T1000 (cell line): ENCODE measurements around the gene CYGB.

Experiments used
- DNase-seq: peaks from one replicate; lab custom pipeline; 2025; ENCODE audit warnings: mixed read lengths; lab: John Stamatoyannopoulos, UW

Gene CYGB

DNA sequence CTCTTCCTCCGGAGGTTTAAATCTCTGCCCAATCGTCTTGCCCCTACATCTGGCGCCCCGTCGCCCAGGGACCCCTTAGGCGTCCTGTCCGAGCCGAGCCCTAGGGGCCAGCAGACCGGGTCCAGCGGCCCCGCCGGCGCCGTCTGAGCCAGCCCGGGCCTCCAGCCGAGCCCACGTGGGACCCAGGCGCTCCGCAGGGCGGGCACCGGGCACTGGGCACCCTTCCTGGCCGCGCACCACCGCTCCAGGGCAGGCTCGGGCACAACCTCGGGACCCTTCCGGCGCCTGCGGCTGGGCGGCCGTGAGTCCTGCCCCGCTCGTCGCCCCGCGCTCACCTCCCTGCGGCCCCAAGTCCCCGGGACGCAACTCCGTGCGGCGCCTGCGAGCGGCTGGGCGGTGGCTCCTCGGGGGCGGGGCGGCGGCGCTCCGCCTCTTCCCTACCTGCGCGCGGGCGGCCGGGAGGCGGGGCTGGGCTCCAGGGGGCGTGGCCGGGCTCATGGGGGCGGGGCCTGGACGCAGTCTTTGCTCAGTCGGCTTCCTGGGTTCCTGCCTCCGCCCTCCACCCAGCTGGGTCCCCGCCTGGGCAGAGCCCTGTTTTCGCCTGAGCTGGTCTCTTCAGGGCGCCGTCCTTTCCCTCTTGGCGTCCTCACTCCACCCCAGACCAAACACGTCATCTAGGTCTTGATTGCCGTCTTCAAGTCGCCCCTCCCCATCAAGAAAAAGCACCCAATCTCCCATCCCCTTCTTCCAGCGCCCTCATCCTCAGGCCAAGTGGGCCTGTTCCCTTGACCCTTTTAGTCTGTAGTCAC lies 36.3 kb downstream of the CYGB start, which contains the start of gene RHBDF2:
RHBDF2 (minus strand) TSS at position 406 of the 809 bp plus-strand sequence. CDS start 19,899 bp downstream, outside the sequence.
- peak; percentile 23 for DNase-seq

DNA sequence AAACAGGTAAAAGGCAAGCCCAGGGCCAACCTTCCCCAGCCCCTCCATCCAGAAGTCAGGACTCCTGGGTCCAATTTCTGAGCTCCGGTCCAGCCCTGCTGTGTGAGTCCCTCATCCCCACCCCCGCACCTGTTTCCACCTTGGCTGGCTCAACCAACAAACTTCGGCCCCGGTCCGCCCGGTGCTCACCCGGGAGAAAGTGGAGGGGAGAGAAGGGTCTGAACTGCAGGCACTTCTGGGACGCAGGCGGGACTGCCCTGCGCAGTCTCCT lies 36.8 kb downstream of the CYGB start:
- no peak for DNase-seq

DNA sequence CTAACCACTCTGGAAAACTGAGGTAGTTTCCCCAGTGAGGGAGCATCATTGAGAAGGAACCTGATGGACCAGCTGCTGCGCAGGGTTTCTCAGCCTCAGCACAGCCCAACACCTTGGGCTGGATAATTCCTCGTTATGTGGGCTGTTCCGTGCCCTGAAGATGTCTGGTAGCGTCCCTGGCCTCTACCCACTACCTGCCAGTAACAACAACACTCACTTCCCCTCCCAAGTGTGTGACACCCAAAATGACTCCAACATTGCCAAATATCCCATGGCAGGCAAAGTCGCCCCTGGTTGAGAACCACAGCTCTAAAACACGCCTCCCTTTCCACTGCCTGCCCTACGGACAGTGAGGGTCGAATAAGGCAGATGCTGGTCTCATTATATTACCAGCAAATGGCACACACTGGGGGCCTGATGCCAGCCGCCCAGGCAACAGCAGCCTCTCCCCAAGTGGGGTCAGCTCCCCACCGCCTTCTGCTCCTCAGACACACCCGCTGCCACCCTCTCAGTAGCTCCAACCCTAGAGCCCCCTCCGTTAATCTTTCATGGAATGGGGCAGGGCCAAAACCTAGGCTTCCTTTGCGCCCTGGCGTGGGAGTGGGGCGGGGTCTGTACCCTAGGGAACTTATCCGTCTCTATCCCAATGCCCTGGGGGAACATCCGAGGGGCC lies 37.3 kb downstream of the CYGB start:
- no peak for DNase-seq

DNA sequence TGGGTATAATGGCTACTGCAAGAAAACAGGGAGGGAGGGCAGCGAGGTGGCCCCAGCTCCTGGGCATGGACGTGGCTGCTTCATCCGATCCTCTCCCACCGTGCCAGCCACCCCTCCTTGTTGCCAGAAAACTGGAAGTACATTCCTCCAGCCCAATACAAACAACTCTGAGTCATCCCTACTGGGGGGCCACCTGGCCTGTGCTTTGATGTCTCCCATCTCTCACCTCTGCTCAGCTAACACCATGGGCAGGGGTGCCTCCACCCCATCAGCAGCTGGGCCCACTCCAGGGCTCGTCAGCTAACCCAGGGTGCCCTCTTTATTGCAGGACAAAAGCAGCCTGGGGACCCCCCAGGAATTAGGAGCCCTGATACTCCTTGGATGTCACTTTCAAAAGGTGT lies 38.2 kb downstream of the CYGB start:
- no peak for DNase-seq

DNA sequence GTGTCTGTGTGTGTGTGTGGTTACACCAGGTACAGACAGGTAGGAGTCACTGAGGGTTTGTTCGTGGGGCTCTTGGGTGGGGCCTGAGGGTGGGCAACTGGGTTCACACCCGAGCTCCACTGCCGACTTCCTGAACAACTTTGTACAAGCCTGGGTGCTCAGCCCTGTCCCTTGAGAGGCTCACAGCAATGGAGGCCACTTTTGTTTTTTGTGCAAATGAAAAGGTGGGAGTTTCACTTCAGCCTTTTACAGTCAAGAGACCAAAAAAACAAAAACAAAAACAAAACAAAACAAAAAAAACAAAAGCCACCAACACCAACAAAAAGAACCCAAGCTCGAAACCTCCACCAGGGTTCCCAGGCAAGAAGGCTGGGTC lies 38.6 kb downstream of the CYGB start:
- no peak for DNase-seq

DNA sequence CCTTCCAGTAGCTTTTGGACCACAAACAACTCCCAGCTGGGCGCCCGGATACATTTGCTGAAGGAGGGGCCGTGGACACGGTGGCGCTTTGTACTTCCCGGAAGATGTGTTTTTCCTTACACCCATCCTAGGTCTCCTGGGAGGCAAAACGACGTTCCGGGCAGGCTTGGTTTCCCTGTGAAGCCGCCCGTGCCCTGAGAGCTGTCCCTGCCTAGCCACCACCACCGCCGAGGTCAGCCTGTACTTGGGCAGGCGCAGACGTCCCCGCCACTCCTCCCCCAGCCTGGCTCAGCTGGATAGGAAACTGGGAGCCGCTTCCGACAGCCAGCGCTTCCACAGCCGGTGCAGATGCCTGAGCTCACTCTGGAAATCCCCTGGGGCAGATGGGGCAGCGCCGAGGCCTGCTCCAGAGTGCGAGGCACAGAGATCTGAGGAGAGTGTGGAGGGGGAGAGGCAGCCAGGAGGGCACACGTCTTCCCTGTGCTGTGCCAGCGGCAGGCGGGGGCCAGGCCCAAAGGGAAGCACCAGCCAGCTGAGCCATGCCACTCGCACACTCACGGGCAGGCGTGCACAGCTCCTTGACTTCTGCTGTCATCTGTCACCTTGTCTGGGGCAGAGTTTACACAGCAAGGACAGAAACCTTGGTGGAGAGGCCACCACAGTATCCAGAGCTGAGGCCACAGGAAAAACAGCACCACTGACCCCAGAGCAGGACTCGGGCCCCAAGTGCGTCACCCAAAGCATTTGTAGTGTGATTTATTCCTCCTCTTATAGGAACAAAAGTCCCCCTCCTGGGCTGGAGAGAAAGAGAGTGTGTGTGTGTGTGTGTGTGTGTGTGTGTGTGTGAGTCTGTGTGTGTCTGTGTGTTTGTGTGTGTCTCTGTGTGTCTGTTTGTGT lies 39.3 kb downstream of the CYGB start:
- peak; percentile 76 for DNase-seq

DNA sequence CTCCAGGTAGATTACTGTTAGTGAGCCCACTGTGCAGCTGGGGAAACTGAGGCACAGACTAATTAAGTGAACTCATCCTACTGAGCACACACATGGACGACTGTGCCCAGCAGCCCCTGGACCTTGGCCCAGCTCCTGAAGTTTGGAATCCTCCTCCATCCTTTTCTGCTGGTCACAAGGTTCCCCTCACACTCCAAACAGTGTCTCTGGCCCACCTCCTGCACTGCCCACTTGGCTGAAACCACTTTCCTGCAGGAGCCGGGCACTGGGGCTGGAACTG lies 39.9 kb downstream of the CYGB start:
- no peak for DNase-seq

DNA sequence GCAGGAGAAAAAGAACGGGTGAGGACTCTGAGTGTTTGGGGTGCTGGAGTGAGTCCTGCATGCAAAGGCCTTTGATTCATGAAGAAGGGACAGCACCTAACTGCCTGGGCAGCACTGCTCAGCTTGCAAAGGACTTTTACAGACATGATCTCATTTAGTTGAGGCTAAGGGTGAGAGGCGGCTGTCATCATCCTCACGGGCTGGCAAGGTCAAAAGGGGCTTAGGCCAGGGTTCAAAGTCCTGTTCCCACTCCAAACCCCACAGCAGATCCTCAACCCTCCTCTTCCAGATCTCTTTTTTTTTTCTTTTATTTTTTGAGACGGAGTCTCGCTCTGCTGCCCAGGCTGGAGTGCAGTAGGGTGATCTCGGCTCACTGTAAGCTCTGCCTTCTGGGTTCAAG lies 41.0 kb downstream of the CYGB start:
- no peak for DNase-seq

DNA sequence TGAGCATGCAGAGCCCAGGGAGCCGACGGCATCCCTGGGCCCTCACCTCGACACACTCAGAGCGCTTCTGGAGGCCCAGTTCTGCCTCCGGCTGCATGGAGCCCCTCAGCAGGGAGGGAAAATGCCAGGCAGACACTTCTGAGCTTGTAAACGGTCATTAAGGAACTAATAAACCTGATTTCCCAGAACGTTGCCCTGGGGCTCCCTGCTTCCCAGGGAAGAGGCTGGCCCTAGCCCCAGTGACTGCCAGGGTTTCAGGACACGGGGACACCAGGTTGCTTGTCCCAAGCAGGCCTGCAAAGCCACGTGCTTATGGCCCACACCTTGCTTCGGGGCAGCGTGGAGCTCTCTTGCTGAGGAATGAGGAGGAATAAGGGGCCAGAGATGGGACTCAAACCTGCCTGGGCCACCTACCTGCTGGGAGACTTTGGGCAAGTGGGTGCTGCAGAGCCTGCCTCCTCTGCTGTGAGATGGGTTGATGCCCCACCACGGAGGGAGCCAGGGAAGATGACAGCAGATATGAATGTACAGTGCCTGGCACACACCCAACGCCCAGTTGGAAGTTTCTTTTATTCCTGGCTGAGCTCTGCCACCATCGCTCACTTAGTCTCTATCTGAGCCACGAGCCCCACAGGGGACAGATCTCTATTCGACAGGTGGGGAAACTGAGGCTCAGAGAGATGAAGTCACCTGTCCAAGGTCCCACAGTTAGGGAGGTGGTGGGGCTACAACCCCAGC lies 41.7 kb downstream of the CYGB start:
- DNase-seq = no peak

DNA sequence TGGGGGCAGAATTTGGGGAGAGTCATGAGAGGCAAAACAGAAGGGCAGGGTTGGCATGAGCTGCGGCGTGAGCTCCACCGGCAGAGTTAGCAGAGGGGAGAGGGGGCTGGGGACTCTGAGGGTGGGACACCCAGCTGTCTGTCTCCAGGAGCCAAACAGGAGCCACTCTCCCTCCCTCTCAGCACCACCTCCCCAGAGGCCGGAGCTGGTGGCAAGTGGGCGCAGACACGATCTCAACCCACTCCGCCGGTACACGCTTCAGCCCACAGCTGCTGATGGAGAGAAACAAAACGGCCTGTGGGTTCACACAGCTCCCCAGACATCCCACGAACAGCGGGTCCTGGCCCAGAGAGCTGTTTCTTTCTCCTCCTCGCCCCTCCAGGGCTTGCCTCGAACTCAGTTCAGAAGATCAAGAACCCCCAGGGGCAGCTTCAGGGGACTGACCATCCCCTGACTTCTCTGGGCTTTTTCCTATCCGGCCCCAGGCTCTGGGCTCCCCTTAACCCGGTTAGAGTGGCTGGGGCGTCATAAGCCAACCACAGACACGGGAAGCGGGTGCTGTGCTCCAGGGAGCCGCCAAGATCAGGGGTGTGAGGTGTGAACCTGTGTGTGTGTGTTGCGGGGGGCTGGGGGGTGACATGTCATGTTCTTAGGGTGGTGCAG lies 43.9 kb downstream of the CYGB start:
- no peak for DNase-seq

DNA sequence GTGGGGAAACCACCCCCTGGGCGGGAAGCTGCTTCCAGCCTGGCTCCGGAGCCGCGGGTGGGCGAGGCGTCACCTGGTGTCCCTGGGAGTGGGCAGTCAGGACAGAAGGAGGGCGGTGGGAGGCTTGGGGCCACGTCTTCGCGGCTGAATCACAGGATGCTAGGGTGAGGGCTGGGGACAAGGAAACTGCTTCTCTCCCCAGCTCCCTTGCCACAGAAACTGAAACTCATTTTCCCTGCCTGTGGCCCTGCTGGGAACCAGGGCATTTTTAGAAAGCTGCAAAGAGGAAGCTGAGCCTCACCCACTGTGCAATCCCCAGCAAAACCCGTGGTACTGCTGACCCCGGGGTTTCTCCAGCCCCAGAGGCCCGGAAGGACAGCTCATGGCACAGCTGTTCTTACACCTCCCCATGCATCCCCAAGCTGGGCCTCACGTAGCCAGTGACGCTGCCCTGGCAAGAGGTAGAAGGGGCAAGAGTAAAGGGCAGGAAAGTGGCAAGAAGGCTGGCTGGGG lies 44.5 kb downstream of the CYGB start:
- DNase-seq = peak; percentile 44

DNA sequence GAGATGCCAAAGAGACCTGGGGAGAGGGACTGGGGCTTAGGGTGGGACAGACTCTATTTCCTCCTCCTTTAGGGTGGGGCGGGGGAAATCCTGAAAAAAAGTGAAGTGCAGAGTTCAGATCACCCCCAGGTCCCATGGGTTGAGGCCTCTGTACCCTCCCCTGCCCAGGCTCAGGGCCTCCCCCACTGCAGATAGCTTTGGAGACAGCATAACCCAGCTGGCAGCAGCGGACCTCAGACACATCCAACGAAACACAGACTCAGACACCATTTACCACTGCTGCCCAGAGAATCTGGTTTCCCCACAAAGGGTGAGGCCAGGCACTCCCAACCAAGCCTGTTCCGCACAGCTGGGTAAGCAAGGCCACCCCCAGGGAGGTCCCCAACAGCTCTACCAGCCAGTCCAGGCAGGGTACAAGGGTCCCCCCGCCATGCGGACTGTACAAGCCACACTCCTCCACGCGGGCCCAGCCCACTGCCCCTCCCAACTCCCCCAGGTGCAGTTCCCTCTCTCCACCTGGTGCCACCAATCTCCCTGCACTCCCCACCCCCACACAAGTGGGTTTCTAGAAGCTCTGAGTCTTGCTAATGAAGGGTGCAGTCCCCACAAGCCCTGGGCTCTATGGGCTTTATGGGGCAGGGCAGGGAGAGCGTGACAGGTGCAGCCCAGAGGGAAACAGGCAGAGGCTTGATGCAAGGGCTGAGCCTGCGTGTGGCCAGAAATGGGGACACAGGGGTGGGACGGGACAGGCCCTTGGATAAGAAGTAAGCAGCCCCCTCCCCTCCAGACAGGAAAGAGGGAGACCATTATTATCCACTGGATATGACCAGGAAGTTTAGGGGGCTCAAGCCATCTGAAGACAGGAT lies 45.2 kb downstream of the CYGB start:
- DNase-seq = no peak

DNA sequence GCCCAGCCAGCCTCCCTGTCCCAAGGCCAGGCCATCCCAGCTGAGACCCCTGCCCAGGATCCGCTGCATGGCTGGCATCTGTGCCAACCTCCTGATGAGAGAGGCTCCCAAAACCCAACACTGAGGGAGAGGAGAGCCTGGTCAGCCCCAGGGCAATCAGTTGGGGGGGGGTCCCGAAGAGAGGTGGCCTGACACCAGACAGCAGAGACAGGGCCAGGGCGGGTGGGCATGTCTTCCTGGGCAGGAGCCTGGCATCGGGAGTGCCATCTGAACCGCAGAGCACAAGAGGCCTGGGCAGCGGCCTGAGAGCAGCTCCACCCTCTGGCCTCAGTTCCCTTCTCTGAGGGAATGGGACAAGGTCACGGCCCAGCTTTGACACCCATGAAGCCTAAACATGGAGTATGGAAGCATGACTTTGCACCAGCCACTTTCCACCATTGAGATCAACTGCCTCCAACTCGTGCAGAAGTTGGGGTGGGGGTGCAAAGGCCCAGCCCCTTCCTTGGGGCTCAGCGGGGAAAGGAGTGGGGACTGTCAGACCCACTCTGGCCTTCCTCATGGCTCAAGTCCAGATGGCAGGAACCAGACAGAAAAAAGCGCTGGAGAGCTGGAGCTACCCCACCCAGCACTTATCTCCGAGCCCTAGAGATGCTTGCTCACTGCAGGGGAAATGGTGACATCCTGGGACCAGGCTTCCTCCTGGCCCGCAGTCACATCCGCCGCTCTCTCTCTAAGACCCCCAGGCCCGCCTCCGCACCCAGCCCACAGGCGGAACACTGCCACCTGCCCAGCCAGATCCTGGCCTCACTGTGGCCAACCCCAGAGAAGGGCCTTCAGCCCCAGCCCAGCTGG lies 46.0 kb downstream of the CYGB start:
- DNase-seq = no peak

DNA sequence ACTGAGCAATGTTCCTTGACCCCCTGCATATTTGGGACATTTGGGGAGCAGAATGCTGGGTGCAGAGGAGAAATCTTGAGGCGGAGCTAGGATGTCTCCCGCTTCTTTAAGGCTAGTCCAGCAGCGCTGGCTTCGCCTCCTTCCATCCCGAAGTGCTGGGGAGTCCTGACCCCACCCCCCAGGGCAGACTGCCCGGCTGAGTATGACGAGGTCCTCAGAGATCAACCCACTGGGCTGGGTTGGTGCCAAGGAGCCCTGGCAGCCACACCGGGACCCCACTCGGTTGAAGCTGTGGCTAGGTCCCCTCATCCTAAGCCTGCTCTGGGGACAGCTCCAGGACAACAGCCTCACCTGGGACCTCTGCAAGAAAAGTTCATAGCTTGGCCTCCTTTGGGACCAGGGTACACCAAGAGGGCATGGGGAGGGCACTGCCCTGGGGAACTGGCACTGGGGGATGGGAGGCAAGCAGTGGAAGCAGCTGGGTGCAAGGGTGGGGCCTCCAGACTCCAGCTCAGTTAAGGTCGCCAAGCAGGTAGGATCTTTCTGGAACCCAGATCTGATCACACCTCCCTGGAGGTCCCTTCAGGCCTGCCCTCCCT lies 47.3 kb downstream of the CYGB start:
- no peak for DNase-seq

DNA sequence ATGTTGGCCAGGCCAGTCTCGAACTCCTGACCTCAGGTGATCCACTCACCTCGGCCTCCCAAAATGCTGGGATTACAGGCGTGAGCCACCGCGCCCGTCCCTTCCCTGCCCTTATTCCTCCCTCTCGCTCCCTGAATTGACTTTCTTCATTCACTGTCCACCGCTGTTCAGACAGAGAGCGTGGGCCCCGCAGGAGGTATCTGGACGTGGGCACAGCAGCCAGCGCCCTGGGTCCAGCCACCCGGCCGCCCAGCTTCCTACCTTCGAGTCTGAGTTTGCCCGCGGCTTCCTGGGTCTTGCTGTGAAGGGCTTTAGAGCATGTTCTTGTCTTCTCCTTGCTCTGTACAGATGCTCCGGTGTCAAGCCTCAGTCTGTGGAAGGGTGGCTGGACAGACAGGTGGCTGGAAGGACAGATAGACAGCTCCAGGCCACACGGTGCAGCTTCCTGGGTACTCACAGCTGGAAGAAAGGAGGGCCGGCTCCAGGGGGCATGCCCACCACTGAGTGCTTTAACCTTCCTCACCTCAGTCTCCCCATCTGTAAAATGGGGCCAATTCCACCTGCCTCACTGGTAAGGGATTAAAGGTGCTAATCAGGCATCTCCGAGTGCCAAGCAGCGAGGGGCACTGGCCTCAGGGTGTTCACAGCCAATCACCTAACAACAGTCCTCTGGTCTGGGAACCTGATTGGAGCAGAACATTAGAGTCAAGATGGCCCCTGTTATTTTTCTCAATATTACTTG lies 49.9 kb downstream of the CYGB start:
- no peak for DNase-seq

DNA sequence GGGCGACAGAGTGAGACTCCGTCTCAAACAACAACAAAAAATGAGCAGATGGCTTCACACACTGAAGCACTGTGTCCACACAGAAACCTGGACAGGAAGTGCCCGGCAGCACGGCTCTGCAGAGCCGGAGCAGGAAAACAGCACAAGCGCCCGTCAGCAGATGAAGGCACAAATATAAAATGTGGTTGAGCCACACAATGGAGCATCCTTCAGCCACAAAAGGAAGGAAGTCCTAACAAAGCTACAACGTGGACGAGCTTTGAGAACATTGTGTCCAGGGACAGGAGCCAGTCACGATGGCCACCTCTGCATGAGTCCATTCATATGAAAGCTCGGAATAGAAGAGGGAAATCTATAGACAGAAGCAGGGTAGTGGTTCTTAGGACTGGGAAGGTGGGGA lies 51.9 kb downstream of the CYGB start:
- DNase-seq = no peak

DNA sequence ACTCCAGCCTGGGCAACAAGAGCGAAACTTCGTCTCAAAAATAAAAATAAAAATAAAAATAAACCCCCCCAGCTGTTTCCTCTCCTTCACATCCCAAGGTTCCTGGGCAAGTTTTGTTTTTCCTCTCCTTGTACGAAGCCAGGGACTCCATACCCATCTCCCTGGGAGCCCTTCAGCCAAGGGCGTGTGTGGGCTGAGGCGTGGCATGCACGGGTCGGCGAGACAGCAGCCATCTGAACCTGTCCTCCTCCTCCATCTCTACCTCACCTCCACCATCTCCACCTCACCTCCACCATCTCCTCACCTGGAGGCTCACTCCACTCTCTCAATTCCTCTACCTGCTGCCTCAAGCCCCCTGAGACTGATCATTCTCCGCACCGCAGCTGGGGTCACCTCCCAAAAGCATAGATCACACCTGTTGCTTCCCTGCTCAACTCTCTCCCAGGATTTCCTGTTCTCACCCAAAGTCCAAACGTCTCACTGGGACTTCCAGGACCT lies 53.2 kb downstream of the CYGB start:
- no peak for DNase-seq

DNA sequence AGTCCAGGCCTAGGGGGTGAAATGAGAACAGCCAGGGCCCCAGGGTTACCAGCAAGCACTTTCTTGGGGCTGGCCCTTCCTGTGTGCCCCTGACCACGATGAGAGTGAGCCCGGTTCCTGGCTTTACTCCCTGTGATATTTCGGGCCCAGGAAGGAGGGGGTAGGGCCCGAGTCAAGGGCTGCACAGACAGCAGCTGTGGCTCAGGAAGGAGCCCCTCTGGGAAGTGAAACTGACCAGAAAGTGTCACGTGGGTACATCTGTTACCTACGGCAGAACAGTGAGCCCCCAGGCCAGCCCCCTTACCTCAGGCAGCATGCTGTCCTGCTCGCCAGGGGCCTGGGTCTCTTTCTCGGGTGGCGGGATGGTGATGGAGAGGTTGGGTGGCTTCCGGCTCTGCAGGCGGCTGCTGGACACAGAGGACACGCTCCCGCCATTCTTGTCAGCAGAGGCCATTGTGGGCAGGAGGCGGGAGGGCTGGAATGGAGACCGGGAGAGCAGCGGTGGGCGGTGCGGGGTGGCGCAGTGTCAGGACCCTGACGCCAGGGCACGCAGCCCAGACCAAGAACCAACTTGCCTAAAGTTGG lies 56.3 kb downstream of the CYGB start:
- no peak for DNase-seq
